ENCODE data around the gene DENND11.

DENND11 gene

GRCh38 chr7:141654551-141654950 lies 47.4 kb downstream of the DENND11 start:
- Histone ChIP-seq H3K9me3 (ENCODE audit: control insufficient read depth, low read length) (no peaks in the 10 kb centered on the region), H3K9ac (ENCODE audit: low read length) (no peak overlapping the region), H3K36me3 (ENCODE audit: control insufficient read depth, insufficient read depth, low read length, severe bottlenecking) (peaks cover 21% of the 10 kb centered on the region), H3K4me1 (ENCODE audit: control insufficient read depth, insufficient read depth, low read length) (peaks cover 3% of the 10 kb centered on the region), H3K27me3 (replicated peaks; ENCODE audit: control insufficient read depth, insufficient read depth, low read length) (no peaks in the 10 kb centered on the region), H3K4me3 (ENCODE audit: low read length) (no peak overlapping the region)
- peak; percentile 74 for DNase-seq (ENCODE audit: low read depth)

- no peak for DNase-seq (ENCODE audit: low read depth)
- Histone ChIP-seq H3K36me3 (ENCODE audit: control insufficient read depth, insufficient read depth, low read length, severe bottlenecking) (peaks cover 21% of the 10 kb centered on the region), H3K27me3 (replicated peaks; ENCODE audit: control insufficient read depth, insufficient read depth, low read length) (no peaks in the 10 kb centered on the region), H3K9me3 (ENCODE audit: control insufficient read depth, low read length) (no peaks in the 10 kb centered on the region), H3K9ac (ENCODE audit: low read length) (no peak overlapping the region), H3K4me1 (ENCODE audit: control insufficient read depth, insufficient read depth, low read length) (peaks cover 3% of the 10 kb centered on the region), H3K4me3 (ENCODE audit: low read length) (no peak overlapping the region)
Measured at GRCh38 chr7:141652691-141653090, 49.3 kb downstream of the DENND11 start.
